ENCODE results near the gene CPT1A.

The CPT1A gene

GRCh38 chr11:68844376-68844775, 2.7 kb upstream of the CPT1A start:
- no peak for DNase-seq
- no peak for TF ChIP-seq CTCF (IDR thresholded peaks at IDR 0.05)
- Histone ChIP-seq H3K27ac (no peak overlapping the region), H3K36me3 (no peaks in the 10 kb centered on the region), H3K27me3 (no peaks in the 10 kb centered on the region), H3K9me3 (no peaks in the 10 kb centered on the region), H3K4me1 (peaks cover 0 to 49% (median 29%) of the 10 kb centered on the region in 4 donors), H3K4me3 (peak overlapping the region in 1 of 2 donors; percentile 95)
- intact Hi-C loops (cut with DNase I; ENCODE audit: low total_unique reads) = loop anchor here (5.0 to 10.0 kb wide), 2 partner anchors 48 to 800 kb away; partner anchors contain the start of gene CCND1

- DNase-seq = peak; percentile 41 to 74
- no peaks in the 10 kb centered on the region for H3K36me3 ChIP-seq
- peak; percentile 29 to 44 for TF ChIP-seq CTCF (IDR thresholded peaks at IDR 0.05)
- no peaks in the 10 kb centered on the region for H3K9me3 ChIP-seq
- peaks cover 0 to 51% (median 29%) of the 10 kb centered on the region in 4 donors for H3K4me1 ChIP-seq
- H3K27ac ChIP-seq = no peak overlapping the region
- H3K27me3 ChIP-seq = no peaks in the 10 kb centered on the region
- H3K4me3 ChIP-seq = peak overlapping the region; percentile 90 to 95
- intact Hi-C loops (cut with DNase I; ENCODE audit: low total_unique reads) = loop anchor here (5.0 to 10.0 kb wide), 2 partner anchors 48 to 801 kb away; partner anchors contain the start of gene CCND1
Observed at GRCh38 chr11:68843703-68844312, 2.1 kb upstream of the CPT1A start.

GRCh38 chr11:68843052-68843561, 1.4 kb upstream of the CPT1A start:
- Histone ChIP-seq H3K4me3 (peak overlapping the region; percentile 90 to 95), H3K27ac (no peak overlapping the region), H3K27me3 (no peaks in the 10 kb centered on the region), H3K36me3 (no peaks in the 10 kb centered on the region), H3K4me1 (peaks cover 0 to 58% (median 35%) of the 10 kb centered on the region in 4 donors), H3K9me3 (no peaks in the 10 kb centered on the region)
- no peak for DNase-seq
- no peak for TF ChIP-seq CTCF (IDR thresholded peaks at IDR 0.05)
- intact Hi-C loops (cut with DNase I; ENCODE audit: low total_unique reads) = loop anchor here (5.0 to 10.0 kb wide), 2 partner anchors 49 to 802 kb away; partner anchors contain the start of gene CCND1

GRCh38 chr11:68842427-68843051, 823 bp upstream of the CPT1A start:
- Histone ChIP-seq H3K9me3 (no peaks in the 10 kb centered on the region), H3K27me3 (no peaks in the 10 kb centered on the region), H3K4me3 (peak overlapping the region; percentile 90 to 95), H3K36me3 (no peaks in the 10 kb centered on the region), H3K27ac (peak overlapping the region in 1 of 2 donors; percentile 95), H3K4me1 (peaks cover 0 to 63% (median 41%) of the 10 kb centered on the region in 4 donors)
- intact Hi-C loops (cut with DNase I; ENCODE audit: low total_unique reads) = loop anchor here (5.0 to 10.0 kb wide), 2 partner anchors 50 to 802 kb away; partner anchors contain the start of gene CCND1
- no peak for DNase-seq
- TF ChIP-seq CTCF (IDR thresholded peaks at IDR 0.05) = no peak

- no peaks in the 10 kb centered on the region for H3K27me3 ChIP-seq
- TF ChIP-seq CTCF (IDR thresholded peaks at IDR 0.05) = no peak
- peak overlapping the region; percentile 90 to 95 for H3K4me3 ChIP-seq
- peaks cover 0 to 1% (median 0%) of the 10 kb centered on the region in 3 donors for H3K36me3 ChIP-seq
- intact Hi-C loops (cut with DNase I; ENCODE audit: low total_unique reads) = loop anchor here (5.0 to 10.0 kb wide), 2 partner anchors 51 to 804 kb away; partner anchors contain the start of gene CCND1
- peaks cover 0 to 79% (median 52%) of the 10 kb centered on the region in 4 donors for H3K4me1 ChIP-seq
- no peaks in the 10 kb centered on the region for H3K9me3 ChIP-seq
- peak; percentile 52 to 77 for DNase-seq
- H3K27ac ChIP-seq = peak overlapping the region; percentile 92 to 95
Observed at GRCh38 chr11:68840661-68841653, 759 bp downstream of the CPT1A start.
